Erythroblast (primary cell): ENCODE results near the gene PER1.

Experiments
- GATA1 ChIP-seq: IDR thresholded peaks from 2 replicates; pipeline ENCODE4 v1.6.1; 2011; ENCODE audit warnings: low read depth, mild to moderate bottlenecking, control low read depth, low read length, moderate library complexity
- POLR2A ChIP-seq: IDR thresholded peaks from 2 replicates; pipeline ENCODE4 v1.6.1; 2011; ENCODE audit warnings: mild to moderate bottlenecking, low read length

DNA sequence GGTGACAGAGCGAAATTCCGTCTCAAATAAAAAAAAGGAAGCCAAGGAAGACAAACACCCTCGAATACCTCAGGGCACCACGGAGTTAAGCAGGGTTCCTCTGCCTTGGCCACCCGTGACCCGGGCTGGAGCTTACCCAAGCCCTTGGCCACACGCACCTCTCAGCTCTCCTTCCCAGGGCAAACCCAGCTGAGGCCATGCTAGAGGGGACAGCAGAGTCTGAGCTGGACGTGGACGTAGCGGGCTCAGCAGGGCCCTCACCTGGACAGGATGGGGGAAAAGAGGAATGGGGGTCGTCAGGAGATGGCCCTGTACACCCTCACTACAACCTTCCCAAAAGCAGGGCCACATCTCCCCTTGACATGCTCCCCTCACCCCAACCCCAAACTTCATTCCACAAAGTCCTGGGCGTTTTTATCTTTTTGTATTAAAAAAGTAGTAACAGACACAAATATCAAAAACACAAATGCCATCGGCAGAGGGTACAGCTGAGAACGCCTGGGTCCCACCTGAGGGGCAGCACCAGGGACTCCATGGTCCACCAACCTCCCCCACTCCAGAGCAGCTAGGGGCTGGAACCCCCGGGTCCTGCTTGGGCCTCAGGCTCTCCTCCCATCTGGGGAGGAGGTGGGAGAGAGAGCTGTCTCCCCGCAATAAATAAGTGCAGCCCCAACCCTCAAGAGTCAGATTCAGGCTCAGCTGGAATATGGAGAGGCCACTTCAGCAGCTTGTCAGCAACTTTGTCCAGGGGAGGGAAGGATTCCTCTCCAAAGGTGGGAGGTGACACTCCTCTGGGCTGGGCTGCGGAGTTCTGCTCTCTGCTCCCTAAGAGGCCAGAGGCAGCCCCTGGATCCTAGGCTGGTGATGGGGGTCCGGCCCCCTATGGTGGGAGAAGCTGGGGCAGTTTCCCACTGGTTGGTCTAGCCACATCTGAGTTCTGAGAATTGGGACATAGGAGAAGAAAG lies 11.9 kb downstream of the PER1 start:
- TF ChIP-seq POLR2A = peak; percentile 10
- no peak for TF ChIP-seq GATA1
